GM12874 (cell line): ENCODE data around the gene TDRD1.

Experiments
- TF ChIP-seq, protein P1 (sequence below): IDR thresholded peaks from 2 replicates; pipeline ENCODE4 v1.5.1; 2011; ENCODE audit warnings: low read depth, mild to moderate bottlenecking, control low read depth, low read length, moderate library complexity; ENCODE audit not compliant: insufficient read depth

The TDRD1 gene

GRCh38 chr10:114220281-114220680 is 41.1 kb downstream of the TDRD1 start:
- TF ChIP-seq, protein P1, sequence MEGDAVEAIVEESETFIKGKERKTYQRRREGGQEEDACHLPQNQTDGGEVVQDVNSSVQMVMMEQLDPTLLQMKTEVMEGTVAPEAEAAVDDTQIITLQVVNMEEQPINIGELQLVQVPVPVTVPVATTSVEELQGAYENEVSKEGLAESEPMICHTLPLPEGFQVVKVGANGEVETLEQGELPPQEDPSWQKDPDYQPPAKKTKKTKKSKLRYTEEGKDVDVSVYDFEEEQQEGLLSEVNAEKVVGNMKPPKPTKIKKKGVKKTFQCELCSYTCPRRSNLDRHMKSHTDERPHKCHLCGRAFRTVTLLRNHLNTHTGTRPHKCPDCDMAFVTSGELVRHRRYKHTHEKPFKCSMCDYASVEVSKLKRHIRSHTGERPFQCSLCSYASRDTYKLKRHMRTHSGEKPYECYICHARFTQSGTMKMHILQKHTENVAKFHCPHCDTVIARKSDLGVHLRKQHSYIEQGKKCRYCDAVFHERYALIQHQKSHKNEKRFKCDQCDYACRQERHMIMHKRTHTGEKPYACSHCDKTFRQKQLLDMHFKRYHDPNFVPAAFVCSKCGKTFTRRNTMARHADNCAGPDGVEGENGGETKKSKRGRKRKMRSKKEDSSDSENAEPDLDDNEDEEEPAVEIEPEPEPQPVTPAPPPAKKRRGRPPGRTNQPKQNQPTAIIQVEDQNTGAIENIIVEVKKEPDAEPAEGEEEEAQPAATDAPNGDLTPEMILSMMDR: no peak

DNA sequence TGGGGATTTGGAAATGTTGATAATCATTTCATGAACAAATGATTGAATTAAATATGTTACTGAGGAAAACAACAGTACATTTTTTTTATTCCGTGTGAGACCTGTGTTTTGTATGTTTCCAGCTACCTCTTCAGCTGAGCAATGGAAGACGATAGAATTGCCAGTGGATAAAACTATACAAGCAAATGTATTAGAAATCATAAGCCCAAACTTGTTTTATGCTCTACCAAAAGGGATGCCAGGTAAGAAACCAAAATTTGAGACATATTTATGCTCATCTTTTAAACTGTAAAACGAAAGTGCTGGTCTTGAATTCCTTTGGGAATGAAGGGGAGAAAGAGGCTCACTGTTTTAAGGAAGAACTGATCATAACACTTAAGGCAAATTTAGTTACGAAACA is 42.1 kb downstream of the TDRD1 start:
- TF ChIP-seq, protein P1: no peak

- TF ChIP-seq, protein P1: no peak
Observed at GRCh38 chr10:114223066-114223465, 43.9 kb downstream of the TDRD1 start.

GRCh38 chr10:114228156-114228555 is 49.0 kb downstream of the TDRD1 start:
- TF ChIP-seq, protein P1: no peak

- TF ChIP-seq, protein P1: no peak
Observed at GRCh38 chr10:114232561-114233176, 53.5 kb downstream of the TDRD1 start.

- TF ChIP-seq, protein P1: no peak
Observed at GRCh38 chr10:114233482-114233881, 54.3 kb downstream of the TDRD1 start.

GRCh38 chr10:114234132-114234531 is 55.0 kb downstream of the TDRD1 start:
- TF ChIP-seq, protein P1: no peak
